ENCODE results near the gene FAM107B. TPM values are rescaled to one million over a fixed set of nuclear protein-coding genes. Genes with fewer than 3 reads are reported as not detected.
"Not testable (repeated sequence)": the region's sequence is repeated elsewhere in the genome, so short reads cannot be mapped to it uniquely, and the experiment has no call there.

The FAM107B gene
- total RNA-seq, 1 donor, result 30.0 TPM

GRCh38 chr10:14645239-14645960 lies 129.3 kb downstream of the FAM107B start:
- Histone ChIP-seq H3K27me3 (ENCODE audit: insufficient read depth, low read length) (peaks cover 20% of the 10 kb centered on the region), H3K27ac (ENCODE audit: low read depth, low read length) (no peak overlapping the region), H3K36me3 (ENCODE audit: insufficient read depth, low read length) (no peaks in the 10 kb centered on the region), H3K4me1 (ENCODE audit: insufficient read depth, low read length) (peaks cover 10% of the 10 kb centered on the region), H3K4me2 (ENCODE audit: insufficient read depth, low read length) (no peak overlapping the region), H4K20me1 (ENCODE audit: insufficient read depth, low read length) (no peaks in the 10 kb centered on the region), H3K9me3 (ENCODE audit: low read depth, low read length) (no peaks in the 10 kb centered on the region), H3K4me3 (ENCODE audit: insufficient read depth, low read length) (no peak overlapping the region), H3K79me2 (ENCODE audit: insufficient read depth, low read length) (no peaks in the 10 kb centered on the region), H2AFZ (ENCODE audit: low read length) (no peak overlapping the region)
- TF ChIP-seq, protein P1, sequence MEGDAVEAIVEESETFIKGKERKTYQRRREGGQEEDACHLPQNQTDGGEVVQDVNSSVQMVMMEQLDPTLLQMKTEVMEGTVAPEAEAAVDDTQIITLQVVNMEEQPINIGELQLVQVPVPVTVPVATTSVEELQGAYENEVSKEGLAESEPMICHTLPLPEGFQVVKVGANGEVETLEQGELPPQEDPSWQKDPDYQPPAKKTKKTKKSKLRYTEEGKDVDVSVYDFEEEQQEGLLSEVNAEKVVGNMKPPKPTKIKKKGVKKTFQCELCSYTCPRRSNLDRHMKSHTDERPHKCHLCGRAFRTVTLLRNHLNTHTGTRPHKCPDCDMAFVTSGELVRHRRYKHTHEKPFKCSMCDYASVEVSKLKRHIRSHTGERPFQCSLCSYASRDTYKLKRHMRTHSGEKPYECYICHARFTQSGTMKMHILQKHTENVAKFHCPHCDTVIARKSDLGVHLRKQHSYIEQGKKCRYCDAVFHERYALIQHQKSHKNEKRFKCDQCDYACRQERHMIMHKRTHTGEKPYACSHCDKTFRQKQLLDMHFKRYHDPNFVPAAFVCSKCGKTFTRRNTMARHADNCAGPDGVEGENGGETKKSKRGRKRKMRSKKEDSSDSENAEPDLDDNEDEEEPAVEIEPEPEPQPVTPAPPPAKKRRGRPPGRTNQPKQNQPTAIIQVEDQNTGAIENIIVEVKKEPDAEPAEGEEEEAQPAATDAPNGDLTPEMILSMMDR (IDR thresholded peaks at IDR 0.05; ENCODE audit: extremely low read depth, low read depth, low read length), result no peak
- no peak for DNase-seq (ENCODE audit: insufficient read length, low spot score, missing footprints)

DNA sequence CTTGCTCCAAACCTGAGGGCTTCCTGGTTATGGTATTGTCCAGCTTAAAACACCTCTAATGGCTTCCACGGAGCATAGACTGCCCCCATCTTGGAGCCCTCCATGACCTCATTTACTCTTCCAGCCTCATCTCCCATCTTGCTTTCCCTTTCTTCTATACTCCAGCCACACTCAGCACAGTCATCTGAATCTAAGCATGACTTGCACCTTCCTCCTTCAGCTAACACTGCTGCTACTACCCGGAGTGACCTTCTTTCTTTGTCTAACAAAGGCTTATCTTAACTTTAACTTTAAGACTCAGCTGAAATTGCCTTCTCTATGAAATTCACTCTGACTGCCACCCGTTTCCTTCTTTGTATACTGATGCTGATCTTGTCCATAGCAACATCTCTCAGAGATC lies 135.1 kb downstream of the FAM107B start:
- H3K79me2 ChIP-seq (ENCODE audit: insufficient read depth, low read length), result no peaks in the 10 kb centered on the region
- TF ChIP-seq, protein P1 (IDR thresholded peaks at IDR 0.05; ENCODE audit: extremely low read depth, low read depth, low read length), result no peak
- DNase-seq (ENCODE audit: insufficient read length, low spot score, missing footprints), result no peak
- peaks cover 30% of the 10 kb centered on the region for H3K27me3 ChIP-seq (ENCODE audit: insufficient read depth, low read length)
- no peaks in the 10 kb centered on the region for H3K36me3 ChIP-seq (ENCODE audit: insufficient read depth, low read length)
- H3K4me3 ChIP-seq (ENCODE audit: insufficient read depth, low read length), result no peak overlapping the region
- no peak overlapping the region for H3K27ac ChIP-seq (ENCODE audit: low read depth, low read length)
- H3K4me2 ChIP-seq (ENCODE audit: insufficient read depth, low read length), result no peak overlapping the region
- H3K4me1 ChIP-seq (ENCODE audit: insufficient read depth, low read length), result no peaks in the 10 kb centered on the region
- H2AFZ ChIP-seq (ENCODE audit: low read length), result no peak overlapping the region
- no peaks in the 10 kb centered on the region for H4K20me1 ChIP-seq (ENCODE audit: insufficient read depth, low read length)
- no peaks in the 10 kb centered on the region for H3K9me3 ChIP-seq (ENCODE audit: low read depth, low read length)

- Histone ChIP-seq H4K20me1 (ENCODE audit: insufficient read depth, low read length) (no peaks in the 10 kb centered on the region), H3K27me3 (ENCODE audit: insufficient read depth, low read length) (peaks cover 8% of the 10 kb centered on the region), H3K36me3 (ENCODE audit: insufficient read depth, low read length) (no peaks in the 10 kb centered on the region), H3K9me3 (ENCODE audit: low read depth, low read length) (no peaks in the 10 kb centered on the region), H3K27ac (ENCODE audit: low read depth, low read length) (no peak overlapping the region), H2AFZ (ENCODE audit: low read length) (no peak overlapping the region), H3K4me2 (ENCODE audit: insufficient read depth, low read length) (no peak overlapping the region), H3K4me1 (ENCODE audit: insufficient read depth, low read length) (no peaks in the 10 kb centered on the region), H3K79me2 (ENCODE audit: insufficient read depth, low read length) (no peaks in the 10 kb centered on the region), H3K4me3 (ENCODE audit: insufficient read depth, low read length) (no peak overlapping the region)
- no peak for DNase-seq (ENCODE audit: insufficient read length, low spot score, missing footprints)
- TF ChIP-seq, protein P1 (IDR thresholded peaks at IDR 0.05; ENCODE audit: extremely low read depth, low read depth, low read length), result no peak
Observed at GRCh38 chr10:14635043-14635710, 139.5 kb downstream of the FAM107B start.

- H2AFZ ChIP-seq (ENCODE audit: low read length); H3K4me2 ChIP-seq (ENCODE audit: insufficient read depth, low read length); H4K20me1 ChIP-seq (ENCODE audit: insufficient read depth, low read length); H3K79me2 ChIP-seq (ENCODE audit: insufficient read depth, low read length); H3K36me3 ChIP-seq (ENCODE audit: insufficient read depth, low read length); H3K27ac ChIP-seq (ENCODE audit: low read depth, low read length); H3K9me3 ChIP-seq (ENCODE audit: low read depth, low read length); H3K27me3 ChIP-seq (ENCODE audit: insufficient read depth, low read length); DNase-seq (ENCODE audit: insufficient read length, low spot score, missing footprints); H3K4me1 ChIP-seq (ENCODE audit: insufficient read depth, low read length); H3K4me3 ChIP-seq (ENCODE audit: insufficient read depth, low read length): not testable (repeated sequence)
Observed at GRCh38 chr10:14634572-14634971, 140.1 kb downstream of the FAM107B start.

All from osteoblast (primary cell).